A673 (cell line): ENCODE data around the gene VWC2.

Experiments
- CTCF ChIP-seq: fragments of 300-800, 200-600 bp; sonication (generic); conservative IDR thresholded peaks from 2 replicates; pipeline ENCODE4 v1.5.1; 2017; ENCODE audit warnings: low read depth, mild to moderate bottlenecking, antibody characterized with exemption, low read length, moderate library complexity, mixed read lengths
- EZH2 ChIP-seq: fragments of 200-600 bp; sonication (generic); IDR thresholded peaks from 2 replicates; pipeline ENCODE4 v1.6.1; 2017; ENCODE audit warnings: borderline replicate concordance, low read depth, mild to moderate bottlenecking, mixed read lengths, antibody characterized with exemption, low read length; ENCODE audit not compliant: poor library complexity, severe bottlenecking

GRCh38 chr7:49773218-49773935 is at the start of gene VWC2:
- TF ChIP-seq CTCF, result no peak
- no peak for TF ChIP-seq EZH2
